ENCODE results near the gene DOCK1.

DNA sequence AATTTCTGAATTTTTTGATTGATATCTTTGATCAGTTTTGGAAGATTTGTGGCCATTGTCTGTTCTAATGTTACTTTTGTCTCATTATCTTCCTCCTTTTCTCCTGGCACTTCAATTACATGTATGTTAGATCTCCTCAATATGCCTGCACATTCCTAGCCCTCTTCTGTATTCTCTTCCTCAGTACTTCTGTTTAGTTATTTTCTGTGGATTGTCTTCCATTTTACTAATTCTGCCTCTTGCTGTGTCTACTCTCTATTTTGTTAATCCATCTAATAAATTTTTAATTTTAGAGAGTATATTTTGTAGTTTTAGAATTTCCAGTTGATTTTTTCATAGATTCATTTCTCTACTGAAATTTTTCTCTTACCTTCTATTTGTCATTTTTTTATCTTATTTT, 154.1 kb downstream of the DOCK1 start:
- TF ChIP-seq, protein P1, sequence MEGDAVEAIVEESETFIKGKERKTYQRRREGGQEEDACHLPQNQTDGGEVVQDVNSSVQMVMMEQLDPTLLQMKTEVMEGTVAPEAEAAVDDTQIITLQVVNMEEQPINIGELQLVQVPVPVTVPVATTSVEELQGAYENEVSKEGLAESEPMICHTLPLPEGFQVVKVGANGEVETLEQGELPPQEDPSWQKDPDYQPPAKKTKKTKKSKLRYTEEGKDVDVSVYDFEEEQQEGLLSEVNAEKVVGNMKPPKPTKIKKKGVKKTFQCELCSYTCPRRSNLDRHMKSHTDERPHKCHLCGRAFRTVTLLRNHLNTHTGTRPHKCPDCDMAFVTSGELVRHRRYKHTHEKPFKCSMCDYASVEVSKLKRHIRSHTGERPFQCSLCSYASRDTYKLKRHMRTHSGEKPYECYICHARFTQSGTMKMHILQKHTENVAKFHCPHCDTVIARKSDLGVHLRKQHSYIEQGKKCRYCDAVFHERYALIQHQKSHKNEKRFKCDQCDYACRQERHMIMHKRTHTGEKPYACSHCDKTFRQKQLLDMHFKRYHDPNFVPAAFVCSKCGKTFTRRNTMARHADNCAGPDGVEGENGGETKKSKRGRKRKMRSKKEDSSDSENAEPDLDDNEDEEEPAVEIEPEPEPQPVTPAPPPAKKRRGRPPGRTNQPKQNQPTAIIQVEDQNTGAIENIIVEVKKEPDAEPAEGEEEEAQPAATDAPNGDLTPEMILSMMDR (IDR thresholded peaks at IDR 0.05): no peak
- no peak for TF ChIP-seq POLR2AphosphoS5 (IDR thresholded peaks at IDR 0.05)

Measured in breast epithelium (tissue), 3 donors.